Endothelial cell (in vitro differentiated cells): Measurements from ENCODE around the gene ADORA2B. TPM values are rescaled to one million over a fixed set of nuclear protein-coding genes. Genes with fewer than 3 reads are reported as not detected.

Experiments used
- DNase-seq: peaks from one replicate; pipeline ENCODE4 v3.0.0; 2021; ENCODE audit warnings: low spot score
- H3K27ac Mint-ChIP-seq: one replicate; pipeline ENCODE4 v1.8.0; 2021; ENCODE audit warnings: mixed read lengths, inconsistent platforms; ENCODE audit not compliant: unreplicated experiment
- H3K27me3 Mint-ChIP-seq: one replicate; pipeline ENCODE4 v1.8.0; 2021; ENCODE audit warnings: mild to moderate bottlenecking, moderate library complexity, mixed read lengths, inconsistent platforms; ENCODE audit not compliant: unreplicated experiment
- H3K36me3 Mint-ChIP-seq: one replicate; pipeline ENCODE4 v1.8.0; 2021; ENCODE audit warnings: mild to moderate bottlenecking, low read depth, mixed read lengths, inconsistent platforms; ENCODE audit not compliant: unreplicated experiment
- H3K4me1 Mint-ChIP-seq: one replicate; pipeline ENCODE4 v1.8.0; 2021; ENCODE audit warnings: mild to moderate bottlenecking, mixed read lengths, inconsistent platforms; ENCODE audit not compliant: unreplicated experiment
- H3K4me3 Mint-ChIP-seq: one replicate; pipeline ENCODE4 v1.8.0; 2021; ENCODE audit warnings: mild to moderate bottlenecking, mixed read lengths, inconsistent platforms; ENCODE audit not compliant: unreplicated experiment
- H3K9me3 Mint-ChIP-seq: one replicate; pipeline ENCODE4 v1.8.0; 2021; ENCODE audit warnings: mixed read lengths, inconsistent platforms; ENCODE audit not compliant: unreplicated experiment
- total RNA-seq: library from RNA; stranded (reverse); fragmentation: NEBNext Ultra II Directional; extraction: Animal tissue kit (Norgen Biotek cat#: 25700); gene quantifications from one replicate; pipeline ENCODE4 v1.2.1, GENCODE V29; 2021; ENCODE audit not compliant: unreplicated experiment
- TF ChIP-seq, protein P1 (sequence below): fragments of 200-600 bp; sonication (generic); IDR thresholded peaks from one replicate; pipeline ENCODE4 v1.5.0; 2021; ENCODE audit warnings: antibody characterized with exemption; ENCODE audit not compliant: unreplicated experiment

The ADORA2B gene
- total RNA-seq, 1 donor from 2014 or later = 5.2 TPM

GRCh38 chr17:15921640-15922039, 23.3 kb upstream of the ADORA2B start:
- Mint-ChIP-seq H3K4me1 (no peaks in the 10 kb centered on the region), H3K27ac (no peak overlapping the region), H3K4me3 (no peak overlapping the region), H3K27me3 (peaks cover 7% of the 10 kb centered on the region), H3K36me3 (no peaks in the 10 kb centered on the region), H3K9me3 (no peaks in the 10 kb centered on the region)
- TF ChIP-seq, protein P1, sequence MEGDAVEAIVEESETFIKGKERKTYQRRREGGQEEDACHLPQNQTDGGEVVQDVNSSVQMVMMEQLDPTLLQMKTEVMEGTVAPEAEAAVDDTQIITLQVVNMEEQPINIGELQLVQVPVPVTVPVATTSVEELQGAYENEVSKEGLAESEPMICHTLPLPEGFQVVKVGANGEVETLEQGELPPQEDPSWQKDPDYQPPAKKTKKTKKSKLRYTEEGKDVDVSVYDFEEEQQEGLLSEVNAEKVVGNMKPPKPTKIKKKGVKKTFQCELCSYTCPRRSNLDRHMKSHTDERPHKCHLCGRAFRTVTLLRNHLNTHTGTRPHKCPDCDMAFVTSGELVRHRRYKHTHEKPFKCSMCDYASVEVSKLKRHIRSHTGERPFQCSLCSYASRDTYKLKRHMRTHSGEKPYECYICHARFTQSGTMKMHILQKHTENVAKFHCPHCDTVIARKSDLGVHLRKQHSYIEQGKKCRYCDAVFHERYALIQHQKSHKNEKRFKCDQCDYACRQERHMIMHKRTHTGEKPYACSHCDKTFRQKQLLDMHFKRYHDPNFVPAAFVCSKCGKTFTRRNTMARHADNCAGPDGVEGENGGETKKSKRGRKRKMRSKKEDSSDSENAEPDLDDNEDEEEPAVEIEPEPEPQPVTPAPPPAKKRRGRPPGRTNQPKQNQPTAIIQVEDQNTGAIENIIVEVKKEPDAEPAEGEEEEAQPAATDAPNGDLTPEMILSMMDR = no peak
- DNase-seq = no peak

GRCh38 chr17:15922586-15922985, 22.3 kb upstream of the ADORA2B start:
- TF ChIP-seq, protein P1 = no peak
- Mint-ChIP-seq H3K4me1 (no peaks in the 10 kb centered on the region), H3K36me3 (no peaks in the 10 kb centered on the region), H3K27me3 (peaks cover 3% of the 10 kb centered on the region), H3K27ac (no peak overlapping the region), H3K9me3 (no peaks in the 10 kb centered on the region), H3K4me3 (no peak overlapping the region)
- DNase-seq = no peak

- H3K4me3 Mint-ChIP-seq = no peak overlapping the region
- no peaks in the 10 kb centered on the region for H3K36me3 Mint-ChIP-seq
- no peak overlapping the region for H3K27ac Mint-ChIP-seq
- H3K9me3 Mint-ChIP-seq = no peaks in the 10 kb centered on the region
- TF ChIP-seq, protein P1 = no peak
- DNase-seq = no peak
- H3K4me1 Mint-ChIP-seq = peaks cover 4% of the 10 kb centered on the region
- H3K27me3 Mint-ChIP-seq = peaks cover 5% of the 10 kb centered on the region
These were observed 18.7 kb upstream of the ADORA2B start for GRCh38 chr17:15926039-15926740.

GRCh38 chr17:15928286-15928785, 16.6 kb upstream of the ADORA2B start:
- TF ChIP-seq, protein P1 = no peak
- peaks cover 4% of the 10 kb centered on the region for H3K4me1 Mint-ChIP-seq
- no peak overlapping the region for H3K4me3 Mint-ChIP-seq

GRCh38 chr17:15929941-15930340, 15.0 kb upstream of the ADORA2B start:
- Mint-ChIP-seq H3K36me3 (no peaks in the 10 kb centered on the region), H3K9me3 (no peaks in the 10 kb centered on the region), H3K4me3 (no peak overlapping the region), H3K27me3 (peaks cover 5% of the 10 kb centered on the region), H3K27ac (no peak overlapping the region), H3K4me1 (peaks cover 4% of the 10 kb centered on the region)
- TF ChIP-seq, protein P1 = no peak
- no peak for DNase-seq

More at GRCh38 chr17:15928286-15928785, 16.6 kb upstream of the ADORA2B start:
- no peak for DNase-seq
- Mint-ChIP-seq H3K9me3 (no peaks in the 10 kb centered on the region), H3K36me3 (no peaks in the 10 kb centered on the region), H3K27me3 (peaks cover 5% of the 10 kb centered on the region), H3K27ac (no peak overlapping the region)
